ENCODE measurements around the gene EEF2. TPM values are rescaled to one million over a fixed set of nuclear protein-coding genes. Genes with fewer than 3 reads are reported as not detected.

The EEF2 gene
- total RNA-seq, 1 donor from 2014 or later = 4,276 TPM

DNA sequence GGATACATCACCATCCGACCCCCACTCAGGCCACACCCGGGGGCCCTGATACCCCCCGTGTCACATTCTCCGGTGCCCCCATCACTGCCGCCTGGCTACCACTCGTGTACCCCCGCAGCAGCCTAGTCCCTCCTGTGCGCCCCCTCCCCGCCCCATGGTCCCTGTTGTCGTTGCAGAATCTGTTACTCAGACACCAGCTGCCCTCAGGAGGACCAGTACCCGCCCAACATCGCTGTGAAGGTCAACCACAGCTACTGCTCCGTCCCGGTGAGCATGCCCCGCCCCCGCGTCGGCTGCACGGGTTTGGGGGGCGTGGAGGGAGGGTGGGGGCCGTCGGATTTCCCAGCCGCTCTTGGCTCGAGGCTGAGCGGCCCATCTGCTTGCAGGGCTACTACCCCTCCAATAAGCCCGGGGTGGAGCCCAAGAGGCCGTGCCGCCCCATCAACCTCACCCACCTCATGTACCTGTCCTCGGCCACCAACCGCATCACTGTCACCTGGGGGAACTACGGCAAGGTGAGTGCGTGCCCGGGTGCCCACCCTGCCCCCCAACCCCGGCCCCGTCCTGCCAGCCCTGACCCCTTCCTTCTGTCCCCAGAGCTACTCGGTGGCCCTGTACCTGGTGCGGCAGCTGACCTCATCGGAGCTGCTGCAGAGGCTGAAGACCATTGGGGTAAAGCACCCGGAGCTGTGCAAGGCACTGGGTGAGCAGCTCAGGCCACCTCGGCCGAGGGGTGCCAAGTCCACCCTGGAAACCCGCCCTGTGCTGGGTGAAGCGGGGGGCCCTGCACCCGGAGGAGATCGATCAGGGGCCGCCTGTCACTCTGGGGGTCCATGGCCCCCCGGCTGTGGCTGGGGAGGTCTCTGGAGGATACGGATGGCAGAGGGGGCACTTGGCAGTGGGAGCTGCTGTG lies 43.3 kb upstream of the EEF2 start:
- Histone ChIP-seq H3K27me3 (ENCODE audit: control insufficient read depth in 3 of 3, insufficient read depth in 3 of 3, low read length in 3 of 3) (no peaks in the 10 kb centered on the region), H3K4me1 (ENCODE audit: control insufficient read depth in 3 of 3, insufficient read depth in 3 of 3, low read length in 3 of 3) (no peaks in the 10 kb centered on the region), H3K9ac (ENCODE audit: low read depth in 1 of 3, low read length in 3 of 3) (no peak overlapping the region), H3K36me3 (ENCODE audit: control insufficient read depth in 3 of 3, insufficient read depth in 3 of 3, low read length in 3 of 3) (peaks cover 28 to 40% (median 34%) of the 10 kb centered on the region in 3 donors), H3K4me3 (ENCODE audit: low read length in 3 of 3) (no peak overlapping the region), H3K27ac (ENCODE audit: low read depth, low read length) (no peak overlapping the region), H3K9me3 (ENCODE audit: control insufficient read depth in 3 of 3, low read length in 3 of 3) (no peaks in the 10 kb centered on the region)

DNA sequence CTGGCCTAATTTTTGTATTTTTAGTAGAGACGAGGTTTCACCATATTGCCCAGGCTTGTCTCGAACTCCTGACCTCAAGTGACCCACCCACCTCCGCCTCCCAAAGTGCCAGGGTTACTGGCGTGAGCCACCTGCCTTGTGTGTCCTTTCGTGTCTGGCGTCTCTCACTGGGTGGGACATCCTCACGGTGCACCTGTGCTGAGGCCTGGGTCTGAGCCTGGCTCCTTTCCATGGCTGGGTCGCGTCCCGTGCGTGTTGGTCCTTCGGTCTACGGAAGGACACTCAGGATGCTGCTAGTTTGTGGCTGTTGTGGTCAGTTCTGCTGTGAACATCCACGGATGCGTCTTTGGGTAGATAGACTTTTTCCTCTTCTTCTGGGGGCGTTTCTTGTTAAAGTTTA lies 41.9 kb upstream of the EEF2 start:
- H3K4me3 ChIP-seq (ENCODE audit: low read length in 3 of 3) = no peak overlapping the region
- H3K27ac ChIP-seq (ENCODE audit: low read depth, low read length) = no peak overlapping the region
- no peaks in the 10 kb centered on the region for H3K4me1 ChIP-seq (ENCODE audit: control insufficient read depth in 3 of 3, insufficient read depth in 3 of 3, low read length in 3 of 3)
- no peaks in the 10 kb centered on the region for H3K9me3 ChIP-seq (ENCODE audit: control insufficient read depth in 3 of 3, low read length in 3 of 3)
- no peaks in the 10 kb centered on the region for H3K27me3 ChIP-seq (ENCODE audit: control insufficient read depth in 3 of 3, insufficient read depth in 3 of 3, low read length in 3 of 3)
- H3K36me3 ChIP-seq (ENCODE audit: control insufficient read depth in 3 of 3, insufficient read depth in 3 of 3, low read length in 3 of 3) = peaks cover 22 to 30% (median 22%) of the 10 kb centered on the region in 3 donors
- H3K9ac ChIP-seq (ENCODE audit: low read depth in 1 of 3, low read length in 3 of 3) = no peak overlapping the region

DNA sequence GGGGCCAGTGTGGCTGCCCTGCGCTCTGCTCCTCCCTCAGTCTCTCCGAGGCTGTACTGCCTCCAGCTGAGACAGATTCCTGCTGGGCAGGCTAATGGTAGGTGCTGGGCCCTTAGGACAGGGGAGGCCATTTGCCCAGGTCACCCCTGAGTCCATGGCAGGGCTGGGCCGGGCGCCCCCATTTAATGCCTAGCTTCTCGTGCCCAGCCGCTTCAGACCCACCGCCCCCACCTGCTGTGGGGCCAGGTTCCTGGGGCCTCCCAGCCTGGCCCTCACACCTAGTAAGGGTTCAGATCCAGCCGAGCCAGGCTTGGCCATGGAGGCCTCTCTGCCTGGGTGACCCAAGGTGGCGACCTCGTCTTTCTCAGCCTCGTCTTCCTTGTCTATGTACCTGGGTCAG lies 40.1 kb upstream of the EEF2 start:
- Histone ChIP-seq H3K9me3 (ENCODE audit: control insufficient read depth in 3 of 3, low read length in 3 of 3) (no peaks in the 10 kb centered on the region), H3K27me3 (ENCODE audit: control insufficient read depth in 3 of 3, insufficient read depth in 3 of 3, low read length in 3 of 3) (no peaks in the 10 kb centered on the region), H3K4me3 (ENCODE audit: low read length in 3 of 3) (no peak overlapping the region), H3K9ac (ENCODE audit: low read depth in 1 of 3, low read length in 3 of 3) (no peak overlapping the region), H3K27ac (ENCODE audit: low read depth, low read length) (no peak overlapping the region), H3K4me1 (ENCODE audit: control insufficient read depth in 3 of 3, insufficient read depth in 3 of 3, low read length in 3 of 3) (no peaks in the 10 kb centered on the region), H3K36me3 (ENCODE audit: control insufficient read depth in 3 of 3, insufficient read depth in 3 of 3, low read length in 3 of 3) (peaks cover 22 to 30% (median 22%) of the 10 kb centered on the region in 3 donors)

DNA sequence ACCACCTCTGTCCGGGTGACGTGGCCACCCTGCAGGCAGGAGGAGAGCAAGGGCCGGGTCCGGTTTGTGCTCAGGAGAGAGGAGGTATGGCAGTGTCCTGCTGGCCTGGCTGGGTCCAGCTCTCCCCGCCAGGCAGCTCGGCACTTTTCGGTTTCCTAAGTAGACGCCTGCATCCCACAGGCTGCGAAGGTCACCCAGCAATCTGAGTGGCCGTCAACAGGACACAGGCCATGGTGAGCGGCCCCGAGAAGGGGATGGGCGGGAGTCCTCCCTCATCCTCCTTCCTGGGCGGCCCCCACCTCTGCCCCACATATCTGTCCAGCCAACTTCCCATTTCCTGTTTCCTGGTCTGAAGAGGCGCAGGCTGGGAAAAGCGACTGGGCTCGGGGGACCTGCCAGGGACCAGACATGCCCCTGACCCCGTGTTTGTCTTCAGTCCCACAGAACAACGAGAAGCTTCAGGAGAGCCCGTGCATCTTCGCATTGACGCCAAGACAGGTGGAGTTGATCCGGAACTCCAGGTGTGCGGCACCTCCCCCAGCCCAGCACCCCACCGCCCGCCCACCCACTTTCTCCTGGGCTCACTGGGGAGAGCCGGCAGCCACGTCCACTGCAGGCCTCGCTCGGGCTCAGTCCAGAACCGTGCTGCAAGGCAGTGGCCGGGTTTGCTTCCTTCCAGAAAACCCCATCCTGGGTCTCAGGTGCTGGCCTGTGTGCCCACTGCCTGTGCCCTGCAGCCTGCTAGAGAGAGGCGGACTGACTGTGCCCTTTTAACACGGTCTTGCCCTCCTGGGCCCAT lies 38.5 kb upstream of the EEF2 start:
- Histone ChIP-seq H3K27ac (ENCODE audit: low read depth, low read length) (no peak overlapping the region), H3K36me3 (ENCODE audit: control insufficient read depth in 3 of 3, insufficient read depth in 3 of 3, low read length in 3 of 3) (peaks cover 18 to 30% (median 22%) of the 10 kb centered on the region in 3 donors), H3K4me3 (ENCODE audit: low read length in 3 of 3) (peak overlapping the region in 1 of 3 donors; percentile 22), H3K4me1 (ENCODE audit: control insufficient read depth in 3 of 3, insufficient read depth in 3 of 3, low read length in 3 of 3) (no peaks in the 10 kb centered on the region), H3K9ac (ENCODE audit: low read depth in 1 of 3, low read length in 3 of 3) (no peak overlapping the region), H3K9me3 (ENCODE audit: control insufficient read depth in 3 of 3, low read length in 3 of 3) (no peaks in the 10 kb centered on the region), H3K27me3 (ENCODE audit: control insufficient read depth in 3 of 3, insufficient read depth in 3 of 3, low read length in 3 of 3) (no peaks in the 10 kb centered on the region)

DNA sequence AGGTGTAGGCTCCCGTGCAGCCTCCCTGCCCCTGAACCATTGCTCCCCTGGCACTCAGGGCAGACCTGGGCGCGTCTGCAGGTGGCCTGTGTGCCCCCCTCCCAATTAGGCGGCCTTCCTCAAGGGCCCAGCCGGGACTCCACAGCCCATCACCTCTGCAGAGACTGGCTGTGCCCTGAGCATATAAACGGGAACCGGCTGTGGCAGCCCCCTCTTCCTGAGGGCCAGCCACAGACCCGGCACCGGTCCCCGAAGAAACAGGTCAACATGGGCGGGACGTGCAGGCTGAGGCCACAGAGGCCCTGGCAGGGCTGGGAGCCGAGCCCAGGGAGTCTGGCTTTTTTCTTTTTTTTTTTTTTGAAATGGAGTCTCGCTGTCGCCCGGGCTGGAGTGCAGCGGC lies 34.3 kb upstream of the EEF2 start:
- Histone ChIP-seq H3K4me3 (ENCODE audit: low read length in 3 of 3) (no peak overlapping the region), H3K9ac (ENCODE audit: low read depth in 1 of 3, low read length in 3 of 3) (no peak overlapping the region), H3K27ac (ENCODE audit: low read depth, low read length) (no peak overlapping the region), H3K4me1 (ENCODE audit: control insufficient read depth in 3 of 3, insufficient read depth in 3 of 3, low read length in 3 of 3) (peaks cover 16 to 24% (median 21%) of the 10 kb centered on the region in 3 donors), H3K36me3 (ENCODE audit: control insufficient read depth in 3 of 3, insufficient read depth in 3 of 3, low read length in 3 of 3) (peaks cover 11 to 14% (median 14%) of the 10 kb centered on the region in 3 donors), H3K27me3 (ENCODE audit: control insufficient read depth in 3 of 3, insufficient read depth in 3 of 3, low read length in 3 of 3) (no peaks in the 10 kb centered on the region), H3K9me3 (ENCODE audit: control insufficient read depth in 3 of 3, low read length in 3 of 3) (no peaks in the 10 kb centered on the region)

DNA sequence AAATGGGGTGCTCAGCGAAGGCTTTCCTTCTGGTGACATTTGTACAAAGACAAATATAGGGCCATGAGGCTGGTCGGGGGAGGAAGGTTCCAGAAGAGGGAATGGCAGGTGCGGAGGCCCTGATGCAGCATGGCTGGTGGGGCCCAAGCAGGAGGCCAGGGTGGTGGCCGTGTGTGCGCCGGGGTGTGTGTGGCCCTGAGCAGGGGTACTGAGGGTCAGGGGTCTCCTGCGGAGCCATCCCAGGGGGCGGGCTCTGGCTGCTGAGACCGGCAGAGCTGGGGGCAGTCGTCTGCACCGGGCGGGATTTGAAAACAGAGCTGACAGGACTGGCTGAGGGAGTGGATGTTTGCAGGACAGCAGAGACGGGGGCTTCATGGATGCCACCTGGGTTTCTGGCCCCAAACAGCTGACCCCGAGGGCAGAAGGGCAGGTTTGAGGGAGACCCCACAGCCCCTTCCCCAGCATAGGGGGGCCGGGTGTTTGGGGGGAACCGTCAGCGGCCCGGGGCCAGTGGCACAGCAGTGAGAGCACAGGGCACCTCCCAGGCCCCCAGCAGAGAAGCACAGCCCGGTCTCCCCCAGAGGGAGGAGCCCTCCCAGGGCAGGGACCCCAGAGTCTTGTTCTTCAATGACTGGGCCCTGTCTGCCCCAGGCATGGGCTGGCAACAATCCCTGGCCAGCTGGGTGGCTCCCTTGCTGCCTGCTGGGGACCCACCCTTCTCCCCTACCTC lies 33.7 kb upstream of the EEF2 start:
- Histone ChIP-seq H3K4me1 (ENCODE audit: control insufficient read depth in 3 of 3, insufficient read depth in 3 of 3, low read length in 3 of 3) (peaks cover 21 to 30% (median 27%) of the 10 kb centered on the region in 3 donors), H3K4me3 (ENCODE audit: low read length in 3 of 3) (no peak overlapping the region), H3K9ac (ENCODE audit: low read depth in 1 of 3, low read length in 3 of 3) (no peak overlapping the region), H3K9me3 (ENCODE audit: control insufficient read depth in 3 of 3, low read length in 3 of 3) (no peaks in the 10 kb centered on the region), H3K27ac (ENCODE audit: low read depth, low read length) (no peak overlapping the region), H3K27me3 (ENCODE audit: control insufficient read depth in 3 of 3, insufficient read depth in 3 of 3, low read length in 3 of 3) (no peaks in the 10 kb centered on the region), H3K36me3 (ENCODE audit: control insufficient read depth in 3 of 3, insufficient read depth in 3 of 3, low read length in 3 of 3) (peaks cover 11 to 15% (median 13%) of the 10 kb centered on the region in 3 donors)

DNA sequence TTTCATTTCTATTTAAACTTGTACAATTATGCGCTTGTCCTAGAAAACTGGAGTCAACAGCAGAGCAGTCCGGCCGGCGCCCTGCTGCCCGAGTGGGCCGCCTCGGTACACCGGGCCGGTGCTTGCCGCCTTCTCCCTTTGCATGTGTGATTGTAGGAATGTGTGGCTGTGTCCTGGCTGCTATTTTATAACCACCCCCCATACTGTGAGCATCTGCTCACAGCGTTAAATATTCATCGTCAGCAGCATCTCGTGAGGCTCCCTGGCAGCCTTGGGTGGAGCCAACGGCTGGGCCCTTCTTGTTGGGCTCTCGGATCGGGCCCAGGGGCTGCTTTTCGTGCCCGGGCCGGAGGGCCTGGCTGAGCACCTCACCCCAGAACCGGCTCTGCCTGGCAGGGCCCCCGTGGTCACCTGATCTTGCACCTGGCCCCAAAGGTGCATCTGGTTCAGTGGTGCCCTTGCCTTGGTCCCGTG lies 32.9 kb upstream of the EEF2 start:
- Histone ChIP-seq H3K9ac (ENCODE audit: low read depth in 1 of 3, low read length in 3 of 3) (no peak overlapping the region), H3K36me3 (ENCODE audit: control insufficient read depth in 3 of 3, insufficient read depth in 3 of 3, low read length in 3 of 3) (peaks cover 19 to 22% (median 20%) of the 10 kb centered on the region in 3 donors), H3K9me3 (ENCODE audit: control insufficient read depth in 3 of 3, low read length in 3 of 3) (no peaks in the 10 kb centered on the region), H3K27me3 (ENCODE audit: control insufficient read depth in 3 of 3, insufficient read depth in 3 of 3, low read length in 3 of 3) (no peaks in the 10 kb centered on the region), H3K4me3 (ENCODE audit: low read length in 3 of 3) (no peak overlapping the region), H3K27ac (ENCODE audit: low read depth, low read length) (no peak overlapping the region), H3K4me1 (ENCODE audit: control insufficient read depth in 3 of 3, insufficient read depth in 3 of 3, low read length in 3 of 3) (peaks cover 26 to 38% (median 34%) of the 10 kb centered on the region in 3 donors)

DNA sequence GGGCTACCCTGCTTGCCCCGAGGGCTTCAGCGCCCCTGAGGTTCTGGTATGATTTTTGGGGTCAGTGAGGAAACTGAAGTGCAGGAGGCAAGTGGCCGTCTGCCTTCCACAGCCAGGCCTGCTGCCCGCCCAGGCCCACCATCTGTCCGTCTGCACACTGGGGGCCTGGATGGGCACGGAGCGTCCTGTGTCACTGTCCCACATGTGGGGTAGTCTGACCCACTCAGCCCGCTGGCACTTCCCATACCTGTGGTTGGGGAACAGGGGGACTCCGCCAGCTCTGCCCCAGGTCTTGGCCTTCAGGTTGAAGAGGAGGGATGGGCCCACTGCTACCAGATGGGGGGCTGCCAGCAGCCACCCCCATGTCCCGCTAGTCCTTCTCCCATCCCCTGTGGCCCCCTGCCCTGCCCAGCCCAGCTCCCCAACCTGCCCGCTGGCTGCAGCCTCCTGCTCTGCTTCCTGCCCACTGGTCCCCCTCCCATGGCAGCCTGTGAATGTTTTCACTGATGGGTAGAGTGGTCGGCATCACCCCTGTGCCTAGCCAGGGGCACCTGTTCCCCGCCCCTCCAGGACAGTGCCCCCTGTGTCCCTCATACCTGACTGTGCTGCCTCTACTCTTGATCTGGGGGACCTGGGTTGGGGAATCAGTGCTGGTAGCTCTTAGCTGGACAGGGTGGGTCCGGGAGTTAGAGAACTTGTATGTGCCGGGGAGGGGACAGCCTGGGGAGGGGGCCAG lies 31.8 kb upstream of the EEF2 start:
- Histone ChIP-seq H3K9me3 (ENCODE audit: control insufficient read depth in 3 of 3, low read length in 3 of 3) (no peaks in the 10 kb centered on the region), H3K36me3 (ENCODE audit: control insufficient read depth in 3 of 3, insufficient read depth in 3 of 3, low read length in 3 of 3) (peaks cover 19 to 23% (median 22%) of the 10 kb centered on the region in 3 donors), H3K4me1 (ENCODE audit: control insufficient read depth in 3 of 3, insufficient read depth in 3 of 3, low read length in 3 of 3) (peaks cover 30 to 49% (median 44%) of the 10 kb centered on the region in 3 donors), H3K27ac (ENCODE audit: low read depth, low read length) (no peak overlapping the region), H3K4me3 (ENCODE audit: low read length in 3 of 3) (no peak overlapping the region), H3K27me3 (ENCODE audit: control insufficient read depth in 3 of 3, insufficient read depth in 3 of 3, low read length in 3 of 3) (no peaks in the 10 kb centered on the region), H3K9ac (ENCODE audit: low read depth in 1 of 3, low read length in 3 of 3) (peak overlapping the region in 1 of 3 donors; percentile 79)

DNA sequence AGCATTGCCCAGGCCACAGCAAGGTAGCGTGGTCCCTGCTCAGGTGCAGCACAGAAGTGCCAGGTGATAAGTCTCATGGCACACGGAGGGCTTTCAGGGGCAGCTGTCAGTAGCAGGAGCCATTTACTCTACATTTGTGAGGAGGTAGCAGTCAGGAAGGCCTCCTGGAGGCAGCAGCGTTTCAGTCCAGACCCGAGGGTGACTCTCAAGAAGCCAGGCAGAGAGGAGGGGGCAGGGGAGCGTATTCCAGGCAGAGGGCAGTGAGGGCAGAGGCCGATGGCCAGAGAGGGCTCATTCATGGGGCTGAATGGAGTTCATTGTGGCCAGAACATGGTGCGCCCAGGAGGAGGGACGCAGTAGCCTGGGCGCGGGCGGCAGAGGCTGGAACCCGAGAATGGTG lies 31.2 kb upstream of the EEF2 start:
- Histone ChIP-seq H3K4me1 (ENCODE audit: control insufficient read depth in 3 of 3, insufficient read depth in 3 of 3, low read length in 3 of 3) (peaks cover 32 to 53% (median 46%) of the 10 kb centered on the region in 3 donors), H3K4me3 (ENCODE audit: low read length in 3 of 3) (peak overlapping the region in 2 of 3 donors; percentile 36 to 54), H3K9ac (ENCODE audit: low read depth in 1 of 3, low read length in 3 of 3) (peak overlapping the region in 2 of 3 donors; percentile 47 to 79), H3K27me3 (ENCODE audit: control insufficient read depth in 3 of 3, insufficient read depth in 3 of 3, low read length in 3 of 3) (no peaks in the 10 kb centered on the region), H3K27ac (ENCODE audit: low read depth, low read length) (peak overlapping the region; percentile 47), H3K9me3 (ENCODE audit: control insufficient read depth in 3 of 3, low read length in 3 of 3) (no peaks in the 10 kb centered on the region), H3K36me3 (ENCODE audit: control insufficient read depth in 3 of 3, insufficient read depth in 3 of 3, low read length in 3 of 3) (peaks cover 19 to 23% (median 22%) of the 10 kb centered on the region in 3 donors)
